Measurements from ENCODE around the gene KCNK3. TPM values are rescaled to one million over a fixed set of nuclear protein-coding genes. Genes with fewer than 3 reads are reported as not detected.

Gene KCNK3
- total and polyA plus RNA-seq, 2 of the 13 experiments (the other 11 are each of a cell fraction or from before 2014, with no cell fraction given), result not detected

- no peak for TF ChIP-seq ZNF460 (CRISPR knock-in tag; IDR thresholded peaks at IDR 0.05; ENCODE audit: borderline replicate concordance)
- no peak for TF ChIP-seq ZZZ3 (CRISPR knock-in tag; IDR thresholded peaks at IDR 0.05; ENCODE audit: borderline replicate concordance)
- no peak for TF ChIP-seq POGK (CRISPR knock-in tag; conservative IDR thresholded peaks at IDR 0.05)
- TF ChIP-seq ZNF160 (CRISPR knock-in tag; IDR thresholded peaks at IDR 0.05), result no peak
- TF ChIP-seq ZNF577 (CRISPR knock-in tag; IDR thresholded peaks at IDR 0.05; ENCODE audit: borderline replicate concordance, low read depth), result no peak
- TF ChIP-seq BATF2 (CRISPR knock-in tag; IDR thresholded peaks at IDR 0.05), result no peak
- no peak for TF ChIP-seq KLF6 (CRISPR knock-in tag; IDR thresholded peaks at IDR 0.05)
- no peak for TF ChIP-seq ZNF136 (CRISPR knock-in tag; IDR thresholded peaks at IDR 0.05; ENCODE audit: low read depth)
- no peak for TF ChIP-seq CENPBD1 (CRISPR knock-in tag; IDR thresholded peaks at IDR 0.05; ENCODE audit: borderline replicate concordance, low read depth)
- TF ChIP-seq ZNF891 (CRISPR knock-in tag; IDR thresholded peaks at IDR 0.05), result no peak
- no peak for TF ChIP-seq ZNF839 (CRISPR knock-in tag; IDR thresholded peaks at IDR 0.05; ENCODE audit: borderline replicate concordance)
- TF ChIP-seq SMAD1 (CRISPR knock-in tag; IDR thresholded peaks at IDR 0.05; ENCODE audit: borderline replicate concordance, low read depth), result no peak
- TF ChIP-seq TMF1 (CRISPR knock-in tag; IDR thresholded peaks at IDR 0.05; ENCODE audit: low read depth), result no peak
- no peak for TF ChIP-seq IKZF1 (IDR thresholded peaks at IDR 0.05)
- no peak for TF ChIP-seq CENPT (CRISPR knock-in tag; IDR thresholded peaks at IDR 0.05; ENCODE audit: low read depth)
- TF ChIP-seq ZNF678 (CRISPR knock-in tag; IDR thresholded peaks at IDR 0.05), result no peak
- TF ChIP-seq ZBTB2 (CRISPR knock-in tag; IDR thresholded peaks at IDR 0.05; ENCODE audit: low read depth), result no peak
- no peak for TF ChIP-seq ZBTB3 (CRISPR knock-in tag; IDR thresholded peaks at IDR 0.05; ENCODE audit: borderline replicate concordance, low read depth)
- TF ChIP-seq RNF219 (CRISPR knock-in tag; IDR thresholded peaks at IDR 0.05), result no peak
- no peak for TF ChIP-seq MTA1 (CRISPR knock-in tag; IDR thresholded peaks at IDR 0.05; ENCODE audit: borderline replicate concordance)
- no peak for TF ChIP-seq ZNF275 (CRISPR knock-in tag; IDR thresholded peaks at IDR 0.05; ENCODE audit: borderline replicate concordance)
Observed at GRCh38 chr2:26735883-26736588, 43.5 kb downstream of the KCNK3 start (continued).

Measured in HepG2 (cell line).